GM12873 (cell line): Measurements from ENCODE around the gene HSPG2.

Source experiments
- TF ChIP-seq, protein P1 (sequence below): IDR thresholded peaks from 2 replicates; pipeline ENCODE4 v1.5.1; 2012; ENCODE audit warnings: low read depth, mild to moderate bottlenecking, moderate library complexity, low read length, control low read depth; ENCODE audit not compliant: insufficient read depth; ENCODE audit errors: missing control alignments

Gene HSPG2

DNA sequence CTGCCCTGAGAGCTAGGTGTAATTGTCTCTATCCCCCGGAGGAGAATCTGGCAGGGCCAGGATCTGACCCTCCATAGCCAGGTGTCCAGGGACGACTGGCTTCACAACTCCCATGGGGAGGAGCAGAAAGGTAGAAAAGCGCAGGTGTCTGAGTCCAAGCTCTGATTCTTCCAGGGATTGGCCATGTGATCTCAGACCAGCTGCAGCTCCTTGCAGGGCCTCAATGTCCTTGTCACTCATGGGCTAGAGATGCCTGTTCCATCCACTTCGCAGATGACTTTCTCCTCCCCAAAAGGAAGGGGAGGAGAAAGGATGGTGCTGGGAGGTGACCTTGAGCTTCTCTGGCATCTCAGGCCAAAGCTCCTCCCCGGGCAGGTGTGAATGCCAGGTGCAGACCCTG is 22.7 kb downstream of the HSPG2 start:
- TF ChIP-seq, protein P1, sequence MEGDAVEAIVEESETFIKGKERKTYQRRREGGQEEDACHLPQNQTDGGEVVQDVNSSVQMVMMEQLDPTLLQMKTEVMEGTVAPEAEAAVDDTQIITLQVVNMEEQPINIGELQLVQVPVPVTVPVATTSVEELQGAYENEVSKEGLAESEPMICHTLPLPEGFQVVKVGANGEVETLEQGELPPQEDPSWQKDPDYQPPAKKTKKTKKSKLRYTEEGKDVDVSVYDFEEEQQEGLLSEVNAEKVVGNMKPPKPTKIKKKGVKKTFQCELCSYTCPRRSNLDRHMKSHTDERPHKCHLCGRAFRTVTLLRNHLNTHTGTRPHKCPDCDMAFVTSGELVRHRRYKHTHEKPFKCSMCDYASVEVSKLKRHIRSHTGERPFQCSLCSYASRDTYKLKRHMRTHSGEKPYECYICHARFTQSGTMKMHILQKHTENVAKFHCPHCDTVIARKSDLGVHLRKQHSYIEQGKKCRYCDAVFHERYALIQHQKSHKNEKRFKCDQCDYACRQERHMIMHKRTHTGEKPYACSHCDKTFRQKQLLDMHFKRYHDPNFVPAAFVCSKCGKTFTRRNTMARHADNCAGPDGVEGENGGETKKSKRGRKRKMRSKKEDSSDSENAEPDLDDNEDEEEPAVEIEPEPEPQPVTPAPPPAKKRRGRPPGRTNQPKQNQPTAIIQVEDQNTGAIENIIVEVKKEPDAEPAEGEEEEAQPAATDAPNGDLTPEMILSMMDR = no peak

DNA sequence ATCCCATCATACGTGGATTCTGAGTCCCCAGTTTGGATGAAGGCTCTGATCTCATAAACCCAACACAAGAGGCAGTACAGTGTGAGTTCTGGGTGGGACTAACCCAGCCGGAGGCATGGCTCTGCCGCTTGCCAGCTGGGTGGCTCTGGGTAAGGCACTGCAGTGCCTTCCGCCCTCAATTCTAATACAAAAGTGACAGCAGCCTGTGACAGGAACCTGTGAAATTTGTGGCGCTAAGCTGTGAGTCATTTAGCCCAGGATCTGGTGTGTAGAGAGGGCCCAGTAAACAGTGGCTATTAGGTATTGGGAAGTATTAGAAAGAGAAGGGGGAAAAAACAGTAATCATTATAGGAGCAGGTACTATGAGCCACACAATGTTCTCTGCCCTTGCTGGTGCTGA is 23.3 kb downstream of the HSPG2 start:
- TF ChIP-seq, protein P1 = no peak

DNA sequence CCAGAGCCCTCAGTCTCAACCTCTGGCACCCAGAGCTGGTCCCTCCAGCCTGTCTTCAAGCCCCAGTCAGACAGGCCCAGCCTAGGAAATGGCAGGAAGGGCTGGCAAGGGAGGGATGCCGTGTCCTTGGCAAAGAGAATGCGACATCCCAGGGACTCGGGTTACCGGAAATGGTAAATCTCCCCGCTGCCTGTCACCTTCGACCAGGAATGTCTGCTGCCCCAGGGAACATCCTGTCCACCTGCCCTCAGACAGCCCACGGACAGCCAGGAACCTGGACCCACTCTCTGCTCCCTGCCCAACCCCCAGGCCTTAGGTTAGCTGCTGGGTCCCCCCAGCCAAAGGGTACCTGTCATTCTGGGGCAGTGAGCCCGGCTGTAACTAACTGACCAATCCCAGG is 23.9 kb downstream of the HSPG2 start:
- TF ChIP-seq, protein P1 = no peak

DNA sequence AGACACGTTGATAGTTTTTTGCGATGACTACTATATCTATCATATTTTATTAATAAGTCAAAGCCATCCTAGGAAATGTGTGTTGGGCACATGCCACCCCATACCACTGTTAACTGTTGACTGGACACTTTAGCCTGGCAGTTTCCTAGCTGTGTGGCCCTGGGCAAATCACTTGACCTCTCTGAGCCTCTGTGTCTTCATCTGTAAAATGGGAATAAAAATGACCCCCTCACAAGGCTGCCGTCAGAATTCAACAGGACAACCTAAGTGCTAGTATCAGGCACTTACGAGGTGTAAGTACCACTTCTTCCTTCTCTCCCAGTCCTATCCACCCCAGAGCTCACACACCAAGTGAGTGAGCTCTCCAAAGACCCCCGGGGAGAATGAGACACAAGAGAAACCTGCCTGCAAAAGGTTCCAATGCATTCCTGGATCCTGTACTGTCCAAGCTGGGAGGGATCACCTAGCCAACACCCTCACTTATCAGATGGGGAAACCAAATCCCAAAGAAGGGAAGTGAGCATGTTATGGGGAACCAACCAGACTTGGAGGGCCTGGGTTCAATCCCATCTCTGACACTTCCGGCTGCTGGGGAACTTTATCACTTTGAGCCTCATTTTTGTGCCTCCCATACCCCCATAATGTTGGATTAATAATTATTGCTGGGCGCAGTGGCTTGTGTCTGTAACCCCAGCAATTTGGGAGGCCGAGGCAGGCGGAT is 24.9 kb downstream of the HSPG2 start:
- TF ChIP-seq, protein P1 = no peak

DNA sequence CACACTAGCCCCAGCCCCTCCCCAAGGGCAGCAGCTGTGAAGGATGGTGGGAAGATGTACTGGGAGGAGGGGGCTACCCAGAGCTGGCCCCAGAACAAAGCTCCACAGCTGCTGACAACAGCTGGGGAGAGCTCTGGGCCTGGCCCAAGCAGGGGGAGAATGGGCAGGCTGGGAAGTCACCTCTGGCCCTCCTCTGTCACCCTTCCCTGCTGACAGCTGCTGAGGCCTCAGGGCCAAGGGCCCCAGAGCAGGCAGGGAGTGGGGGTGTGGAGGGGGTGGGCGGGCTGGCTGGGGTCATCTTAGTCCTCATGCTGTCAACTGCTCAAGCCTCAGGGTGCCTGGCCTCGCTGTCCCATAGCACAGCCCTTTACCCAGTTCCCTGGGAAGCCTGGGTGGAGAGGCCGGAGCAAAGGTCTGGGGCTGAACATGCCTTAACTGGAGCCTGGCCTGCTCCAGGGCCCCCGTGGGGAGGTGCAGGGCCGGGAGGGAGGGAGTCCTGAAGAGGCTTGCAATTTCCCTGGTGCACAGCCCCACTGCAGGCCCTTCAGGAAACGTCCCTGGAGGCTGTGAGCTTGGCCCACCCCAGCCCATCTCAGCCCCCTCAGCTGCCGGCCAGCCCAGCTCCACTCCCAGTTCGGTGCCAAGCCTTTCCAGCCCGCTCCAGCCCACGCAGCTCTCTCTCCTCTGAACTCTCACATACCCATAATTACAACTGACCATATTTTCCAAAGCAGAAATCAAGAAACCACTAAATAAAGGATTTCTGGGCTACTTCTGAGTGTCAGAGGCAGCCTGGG is 25.7 kb downstream of the HSPG2 start:
- TF ChIP-seq, protein P1 = no peak

DNA sequence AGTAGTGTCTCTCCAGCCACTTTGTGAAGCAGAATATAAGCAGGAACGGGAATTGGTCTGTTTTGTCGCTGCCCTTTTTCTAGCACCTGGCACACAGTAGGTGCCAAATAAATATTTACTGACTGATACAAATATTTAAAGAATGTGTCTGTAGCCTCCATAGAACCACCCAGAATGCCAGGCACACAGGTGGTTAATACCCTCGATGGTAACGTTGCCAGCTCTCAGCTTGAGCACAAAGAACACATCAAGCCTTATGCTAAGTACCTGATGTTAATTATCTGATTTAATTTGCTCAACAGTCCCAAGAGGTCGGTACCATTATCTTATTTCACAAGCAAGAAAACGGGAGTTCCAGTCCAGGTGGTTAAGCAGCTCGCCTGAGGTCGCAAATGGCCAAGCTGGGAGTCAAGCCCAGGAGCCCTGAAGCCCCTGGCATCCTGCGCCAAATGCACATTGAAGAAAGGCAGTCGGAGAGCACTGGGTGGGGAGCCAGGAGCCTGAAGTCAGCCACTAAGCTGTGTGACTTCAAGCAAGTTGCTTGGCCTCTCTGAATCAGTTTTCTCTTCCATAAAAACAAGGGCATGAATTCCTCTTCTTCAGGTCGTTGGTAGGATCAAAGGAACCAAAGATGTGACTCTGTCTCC is 26.4 kb downstream of the HSPG2 start:
- TF ChIP-seq, protein P1 = no peak
